Cardiac muscle cell (in vitro differentiated cells and primary cell): ENCODE results near the gene TFR2. TPM values are rescaled to one million over a fixed set of nuclear protein-coding genes. Genes with fewer than 3 reads are reported as not detected.

Source experiments
- DNase-seq, 2 donors: peaks; one replicate each; pipeline versions ENCODE4 v3.0.0 to v3.0.0-alpha.2; 2010 to 2017; ENCODE audit warnings: low read depth in 1 of 2, low spot score in 1 of 2
- H3K27ac ChIP-seq: fragments of 200-600 bp; sonication (generic); 2 replicates; pipeline ENCODE4 v1.5.1; 2016
- H3K27me3 ChIP-seq: fragments of 200-600 bp; sonication (generic); 2 replicates; pipeline ENCODE4 v1.6.0; 2016; ENCODE audit warnings: control low read depth
- H3K36me3 ChIP-seq: fragments of 200-600 bp; sonication (generic); 2 replicates; pipeline ENCODE4 v1.5.1; 2016; ENCODE audit warnings: control low read depth
- H3K4me1 ChIP-seq: fragments of 200-600 bp; sonication (generic); 2 replicates; pipeline ENCODE4 v1.8.1; 2017; ENCODE audit warnings: low read depth, mild to moderate bottlenecking, mixed run types
- H3K4me3 ChIP-seq: fragments of 200-600 bp; sonication (generic); 2 replicates; pipeline ENCODE4 v1.5.1; 2016; ENCODE audit warnings: mild to moderate bottlenecking
- H3K9me3 ChIP-seq: fragments of 200-600 bp; sonication (generic); 2 replicates; pipeline ENCODE4 v1.5.1; 2017; ENCODE audit warnings: low read depth, mild to moderate bottlenecking, control low read depth
- polyA plus RNA-seq: library from polyadenylated mRNA; unstranded; fragments of >200 nt; fragmentation: Nextera tagmentation; extraction: Ambion mirVana; gene quantifications from 2 replicates; pipeline ENCODE4 v1.2.1, GENCODE V29; 2016
- total RNA-seq: library from RNA; depleted of rRNA; stranded (reverse); fragments of >200 nt; gene quantifications from 2 replicates; pipeline ENCODE4 v1.2.3, GENCODE V29; 2016
- TF ChIP-seq, protein P1 (sequence below): IDR thresholded peaks from 2 replicates; pipeline ENCODE4 v1.5.1; 2012; ENCODE audit warnings: low read depth, mild to moderate bottlenecking, low read length

The TFR2 gene
- total and polyA plus RNA-seq, 2 experiments from 2014 or later: 0.89 TPM; not detected in 1

DNA sequence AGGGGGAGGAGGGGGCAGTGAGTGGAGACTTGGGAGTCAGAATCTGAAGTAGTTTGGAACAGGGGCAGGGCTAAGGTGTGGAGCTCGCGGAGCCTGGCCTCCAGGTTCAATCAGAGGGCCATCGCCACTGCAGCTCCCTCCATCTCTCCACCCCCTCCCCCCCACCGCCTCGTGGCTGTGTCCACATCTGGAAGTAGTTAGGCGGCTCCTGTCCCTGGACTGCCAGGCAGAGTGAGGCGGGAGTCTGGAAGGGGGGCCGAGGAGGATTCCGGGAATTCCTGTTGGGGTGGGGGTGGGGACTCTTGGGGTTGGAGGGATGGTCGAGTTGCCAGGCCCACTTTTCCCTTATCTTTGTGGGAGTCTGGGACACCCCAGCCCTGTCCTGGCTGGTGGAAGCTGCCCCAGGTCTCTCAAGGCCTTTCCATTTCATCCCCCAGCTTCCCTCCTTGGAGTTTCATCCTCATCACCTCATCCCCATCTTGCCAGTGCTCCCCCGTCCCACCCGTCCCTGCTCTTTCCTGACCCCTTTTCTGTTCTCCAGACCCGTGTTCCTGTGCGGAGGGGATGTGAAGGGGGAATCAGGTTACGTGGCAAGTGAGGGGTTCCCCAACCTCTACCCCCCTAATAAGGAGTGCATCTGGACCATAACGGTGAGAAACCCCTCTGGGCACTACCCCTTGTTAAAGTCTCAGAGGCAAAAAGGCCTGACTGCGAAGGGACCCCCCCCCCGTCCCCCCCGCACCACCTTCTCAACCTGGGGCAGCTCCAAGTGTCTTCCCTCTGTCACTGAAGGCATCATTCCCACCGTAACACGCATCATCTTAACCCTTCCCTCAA lies 38.2 kb downstream of the TFR2 start:
- Histone ChIP-seq H3K36me3 (no peaks in the 10 kb centered on the region), H3K9me3 (no peaks in the 10 kb centered on the region), H3K4me1 (peaks cover 21% of the 10 kb centered on the region), H3K4me3 (no peak overlapping the region), H3K27me3 (no peaks in the 10 kb centered on the region), H3K27ac (peak overlapping the region; percentile 60)
- peak; percentile 76 to 90 for DNase-seq
- TF ChIP-seq, protein P1, sequence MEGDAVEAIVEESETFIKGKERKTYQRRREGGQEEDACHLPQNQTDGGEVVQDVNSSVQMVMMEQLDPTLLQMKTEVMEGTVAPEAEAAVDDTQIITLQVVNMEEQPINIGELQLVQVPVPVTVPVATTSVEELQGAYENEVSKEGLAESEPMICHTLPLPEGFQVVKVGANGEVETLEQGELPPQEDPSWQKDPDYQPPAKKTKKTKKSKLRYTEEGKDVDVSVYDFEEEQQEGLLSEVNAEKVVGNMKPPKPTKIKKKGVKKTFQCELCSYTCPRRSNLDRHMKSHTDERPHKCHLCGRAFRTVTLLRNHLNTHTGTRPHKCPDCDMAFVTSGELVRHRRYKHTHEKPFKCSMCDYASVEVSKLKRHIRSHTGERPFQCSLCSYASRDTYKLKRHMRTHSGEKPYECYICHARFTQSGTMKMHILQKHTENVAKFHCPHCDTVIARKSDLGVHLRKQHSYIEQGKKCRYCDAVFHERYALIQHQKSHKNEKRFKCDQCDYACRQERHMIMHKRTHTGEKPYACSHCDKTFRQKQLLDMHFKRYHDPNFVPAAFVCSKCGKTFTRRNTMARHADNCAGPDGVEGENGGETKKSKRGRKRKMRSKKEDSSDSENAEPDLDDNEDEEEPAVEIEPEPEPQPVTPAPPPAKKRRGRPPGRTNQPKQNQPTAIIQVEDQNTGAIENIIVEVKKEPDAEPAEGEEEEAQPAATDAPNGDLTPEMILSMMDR: no peak

DNA sequence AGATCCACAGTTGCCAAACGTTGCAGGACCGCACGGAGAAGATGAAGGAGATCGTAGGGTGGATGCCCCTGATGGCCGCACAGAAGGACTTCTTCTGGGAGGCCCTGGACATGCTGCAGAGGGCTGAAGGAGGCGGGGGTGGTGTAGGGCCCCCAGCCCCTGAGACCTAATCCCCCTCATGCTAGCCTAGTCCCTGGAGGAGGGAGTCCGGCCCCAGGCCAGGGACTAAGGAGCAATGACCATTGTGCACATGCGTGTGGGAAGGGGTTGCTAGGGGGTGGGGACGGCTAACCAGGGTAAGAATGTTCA lies 40.7 kb downstream of the TFR2 start:
- peaks cover 38% of the 10 kb centered on the region for H3K4me1 ChIP-seq
- no peak overlapping the region for H3K27ac ChIP-seq
- no peaks in the 10 kb centered on the region for H3K27me3 ChIP-seq
- TF ChIP-seq, protein P1: no peak
- no peaks in the 10 kb centered on the region for H3K36me3 ChIP-seq
- no peak for DNase-seq
- no peaks in the 10 kb centered on the region for H3K9me3 ChIP-seq
- no peak overlapping the region for H3K4me3 ChIP-seq

- Histone ChIP-seq H3K4me3 (no peak overlapping the region), H3K36me3 (no peaks in the 10 kb centered on the region), H3K27me3 (no peaks in the 10 kb centered on the region), H3K4me1 (peaks cover 38% of the 10 kb centered on the region), H3K9me3 (no peaks in the 10 kb centered on the region), H3K27ac (no peak overlapping the region)
- TF ChIP-seq, protein P1: no peak
- DNase-seq: no peak
Observed at GRCh38 chr7:100599911-100600729, 41.2 kb downstream of the TFR2 start.

GRCh38 chr7:100598425-100598824 lies 42.9 kb downstream of the TFR2 start:
- no peaks in the 10 kb centered on the region for H3K9me3 ChIP-seq
- peak in 1 of 2 donors; percentile 19 for DNase-seq
- H3K27ac ChIP-seq: no peak overlapping the region
- H3K4me1 ChIP-seq: peaks cover 32% of the 10 kb centered on the region
- TF ChIP-seq, protein P1: no peak
- no peak overlapping the region for H3K4me3 ChIP-seq
- no peaks in the 10 kb centered on the region for H3K36me3 ChIP-seq
- no peaks in the 10 kb centered on the region for H3K27me3 ChIP-seq

- TF ChIP-seq, protein P1: no peak
- H3K9me3 ChIP-seq: no peaks in the 10 kb centered on the region
- H3K4me3 ChIP-seq: no peak overlapping the region
- H3K27ac ChIP-seq: no peak overlapping the region
- no peaks in the 10 kb centered on the region for H3K36me3 ChIP-seq
- H3K4me1 ChIP-seq: peaks cover 16% of the 10 kb centered on the region
- H3K27me3 ChIP-seq: no peaks in the 10 kb centered on the region
- no peak for DNase-seq
Observed at GRCh38 chr7:100595188-100595587, 46.2 kb downstream of the TFR2 start.
